Measurements from ENCODE around the gene FAM25C.
A peak's percentile ranks its signal among the peaks of the same experiment; 100 is the strongest.
"Not testable (repeated sequence)": the region's sequence is repeated elsewhere in the genome, so short reads cannot be mapped to it uniquely, and the experiment has no call there.

Gene FAM25C

DNA sequence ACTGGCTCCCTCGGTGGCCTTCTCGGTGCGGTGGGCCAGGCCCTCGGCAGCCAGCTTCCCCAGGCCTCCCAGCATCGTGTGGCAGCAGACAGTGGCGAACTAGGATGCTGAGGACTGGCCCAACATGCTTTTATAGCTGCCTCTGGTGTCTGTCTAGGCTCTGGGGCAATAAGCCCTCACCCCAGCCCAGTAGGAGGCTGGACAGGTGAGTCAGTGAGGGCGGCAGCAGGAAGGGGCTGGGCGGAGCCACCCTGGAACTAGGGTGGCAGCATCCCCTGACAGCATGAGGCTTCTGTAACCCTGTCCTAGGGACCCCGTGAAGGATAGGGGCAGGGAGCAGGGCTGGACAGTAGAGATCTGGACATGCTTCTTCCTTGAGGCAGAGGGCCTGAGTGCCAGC lies at the start of gene FAM25C:
Gene FAM25C, minus strand, starts transcription at position 101 of the 400 bp plus-strand sequence. Its CDS starts 26 bp downstream, at position 75.
- not testable (repeated sequence) for DNase-seq (ENCODE audit: low read depth)

DNA sequence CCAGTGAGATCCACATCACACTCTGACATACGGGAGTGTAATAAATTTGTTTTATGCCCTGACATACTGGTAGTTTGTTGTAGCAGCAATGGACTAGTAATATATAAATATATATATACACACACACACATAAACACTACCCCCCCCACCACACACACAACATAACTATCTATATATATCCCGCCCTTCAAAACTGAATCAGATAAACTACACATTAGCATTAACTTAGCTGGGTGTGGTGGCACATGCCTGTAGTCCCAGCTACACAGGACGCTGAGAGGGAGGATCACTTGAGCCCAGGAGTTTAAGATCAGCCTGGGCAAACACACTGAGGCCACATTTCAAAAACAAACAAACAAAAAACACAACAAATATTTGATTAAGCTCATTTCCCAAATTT lies 45.0 kb upstream of the FAM25C start:
- DNase-seq (ENCODE audit: low read depth): not testable (repeated sequence)

DNA sequence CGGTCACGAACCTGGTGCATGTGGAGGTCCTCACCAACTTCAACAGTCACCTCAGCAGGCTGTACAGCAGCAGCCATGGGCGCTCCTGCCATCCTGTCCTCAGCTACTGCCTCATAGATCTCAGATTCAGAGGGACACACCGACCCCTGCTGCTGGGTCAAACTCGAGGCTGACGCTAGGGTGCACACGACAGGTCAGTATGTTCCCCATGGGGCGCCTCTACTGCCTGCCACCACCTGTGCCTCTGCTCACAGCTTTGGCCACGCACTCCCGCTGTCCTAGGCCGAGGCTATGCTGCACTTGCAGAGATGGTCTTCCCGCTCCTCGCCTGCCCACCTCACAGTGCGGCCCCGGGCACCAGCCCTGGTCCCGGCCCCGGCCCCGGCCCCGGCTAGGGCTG lies 31.8 kb upstream of the FAM25C start:
- not testable (repeated sequence) for DNase-seq (ENCODE audit: low read depth)

DNA sequence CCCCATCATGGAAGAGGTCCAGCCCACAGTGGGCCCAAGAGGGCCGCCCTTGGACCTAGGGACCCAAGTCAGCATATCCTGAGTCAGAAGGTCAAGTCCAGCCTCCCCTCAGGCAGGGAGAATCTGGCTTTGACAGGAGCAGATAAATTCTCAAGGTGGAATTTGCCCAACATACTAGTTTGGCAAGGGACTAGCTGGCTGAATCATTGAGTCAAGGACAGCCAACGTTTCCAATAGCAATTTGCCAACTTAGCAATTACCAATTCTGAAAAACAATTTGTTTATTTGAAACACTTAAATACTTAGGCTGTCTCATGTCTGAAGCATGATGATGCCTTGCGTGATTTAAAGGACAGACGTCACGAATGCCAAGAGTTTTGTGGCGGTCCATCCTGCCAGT lies 2.7 kb upstream of the FAM25C start:
- not testable (repeated sequence) for DNase-seq (ENCODE audit: low read depth)

DNA sequence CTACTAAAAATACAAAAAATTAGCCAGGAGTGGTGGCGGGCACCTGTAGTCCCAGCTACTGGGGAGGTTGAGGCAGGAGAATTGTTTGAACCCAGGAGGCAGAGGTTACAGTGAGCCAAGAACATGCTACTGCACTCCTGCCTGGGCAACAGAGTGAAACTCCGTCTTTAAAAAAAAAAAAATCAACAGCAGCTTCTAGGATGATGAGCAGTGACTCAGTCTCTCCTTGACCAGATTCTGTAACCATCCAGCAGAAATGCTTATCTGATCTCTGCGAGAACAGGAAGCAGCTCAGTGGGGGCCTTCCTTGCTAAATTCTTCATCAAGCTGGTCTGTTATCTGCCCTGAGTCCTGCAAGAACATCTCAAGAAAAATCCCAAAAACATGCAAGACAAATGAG lies 5.5 kb downstream of the FAM25C start:
- peak; percentile 5 for DNase-seq (ENCODE audit: low read depth)

DNA sequence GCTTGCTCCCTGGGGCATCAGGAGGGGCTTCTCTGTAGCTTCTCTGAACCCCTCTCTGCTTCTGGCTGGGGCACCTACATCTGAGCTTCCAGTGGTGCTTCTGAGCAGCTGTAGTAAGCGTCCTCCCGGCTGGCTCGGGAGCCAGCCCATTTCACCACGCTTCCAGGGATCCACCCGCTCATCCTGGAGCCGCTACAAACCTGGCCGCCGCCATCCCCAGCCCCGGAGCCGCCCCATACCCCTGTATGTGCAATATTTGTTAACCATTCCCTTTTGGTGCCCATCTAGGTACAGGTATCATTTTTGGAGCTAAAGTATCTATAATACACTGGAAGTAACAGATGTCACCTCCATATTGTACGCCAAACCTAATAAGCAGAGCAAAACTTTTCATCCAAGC lies 7.0 kb downstream of the FAM25C start:
- DNase-seq (ENCODE audit: low read depth): not testable (repeated sequence)

DNA sequence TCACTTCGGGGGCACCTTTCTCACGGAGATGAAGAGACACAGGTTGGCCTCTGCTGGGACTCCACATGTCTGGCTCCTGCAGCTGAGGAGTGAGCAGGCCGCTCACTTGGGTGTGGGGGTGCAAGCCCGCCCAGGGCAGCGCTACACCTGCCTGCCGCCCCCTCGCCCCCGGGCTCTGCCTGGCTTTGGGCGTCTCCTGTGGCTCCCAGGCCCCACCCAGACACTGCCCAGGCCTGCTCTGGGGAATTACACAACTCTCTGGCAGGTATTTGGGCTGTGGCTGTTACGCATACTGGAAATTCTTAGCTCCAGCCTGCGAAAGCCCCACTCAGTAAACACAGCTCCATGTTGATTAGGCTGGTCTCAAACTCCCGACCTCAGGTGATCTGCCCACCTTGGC lies 7.9 kb downstream of the FAM25C start:
- DNase-seq (ENCODE audit: low read depth): not testable (repeated sequence)

DNA sequence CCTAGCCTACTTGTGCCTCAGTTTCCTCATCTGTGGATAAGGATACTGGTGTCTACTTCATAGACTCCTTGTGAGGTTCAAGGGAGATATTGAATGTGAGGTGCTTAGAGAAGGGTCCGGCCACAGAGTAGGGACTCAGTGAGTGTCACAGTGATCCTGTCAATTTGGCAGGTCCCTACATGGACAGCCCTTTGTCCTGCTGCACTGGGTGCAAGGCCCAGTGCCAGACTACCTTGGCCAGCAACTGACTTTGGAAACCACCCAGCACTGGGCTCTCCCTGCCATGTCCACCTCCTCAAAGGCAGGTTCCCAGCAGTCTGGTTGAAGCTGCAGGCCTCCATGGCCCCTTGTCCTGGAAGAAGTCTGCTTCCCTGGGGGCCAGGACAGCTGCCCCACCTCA lies 9.5 kb downstream of the FAM25C start:
- DNase-seq (ENCODE audit: low read depth): not testable (repeated sequence)

DNA sequence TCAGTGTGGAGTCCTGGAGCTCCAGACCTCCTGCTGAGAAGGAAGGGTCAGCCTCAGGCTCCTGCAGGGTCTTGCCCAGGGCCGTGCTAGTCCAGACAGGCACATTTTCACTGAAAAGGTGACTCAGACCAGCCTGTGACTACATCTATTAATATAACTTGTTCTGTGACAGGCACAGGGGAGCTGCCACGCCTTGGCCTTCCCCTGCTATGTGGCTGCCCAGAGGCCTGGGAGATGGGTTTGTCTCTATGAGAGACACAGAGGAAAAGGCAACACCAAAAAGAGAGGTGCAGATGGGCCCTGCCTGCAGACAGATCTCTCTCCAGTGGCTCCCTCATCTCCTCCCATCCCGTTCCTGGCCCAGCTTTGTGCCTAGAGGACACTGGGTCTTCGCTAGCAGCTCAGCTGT lies 10.0 kb downstream of the FAM25C start:
- not testable (repeated sequence) for DNase-seq (ENCODE audit: low read depth)

DNA sequence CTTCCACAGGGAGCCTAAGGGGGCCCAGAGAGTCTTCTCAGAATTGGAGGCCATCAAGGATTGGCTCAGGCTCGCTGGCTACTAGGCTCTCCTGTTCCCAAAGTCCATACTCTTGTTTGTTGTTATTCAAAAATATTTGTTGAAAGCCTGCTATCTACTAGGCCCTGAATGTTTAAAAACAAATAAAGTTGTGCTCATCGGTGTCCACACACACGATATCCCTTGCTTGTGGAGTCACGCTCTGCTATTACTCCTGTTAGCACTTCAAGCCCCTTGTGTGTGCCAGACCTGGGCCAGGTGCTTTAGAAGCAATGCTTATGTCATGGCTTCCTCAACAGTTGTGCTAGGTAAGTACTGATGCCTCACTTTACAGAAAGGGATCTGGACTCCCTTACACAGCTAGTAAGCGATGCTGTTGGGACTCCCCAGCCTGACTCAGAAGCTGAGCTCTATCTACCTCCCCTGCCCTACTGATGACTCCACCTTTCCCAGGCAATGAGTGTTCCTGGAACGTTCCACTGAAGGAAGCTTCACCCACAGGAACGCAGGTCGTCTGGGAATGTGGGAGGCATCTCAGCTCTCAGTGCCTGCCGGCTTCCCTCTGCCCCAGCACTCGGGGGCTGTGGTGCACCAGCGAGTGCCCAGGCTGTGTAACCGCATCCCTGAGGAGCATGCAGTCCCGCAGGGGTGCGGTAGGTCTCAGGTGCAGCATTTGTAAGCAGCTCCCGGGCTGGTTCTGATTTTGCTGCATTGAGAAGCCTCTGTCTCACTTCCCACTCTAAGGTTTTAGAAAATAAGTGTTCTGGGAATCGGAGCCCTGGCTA lies 10.7 kb downstream of the FAM25C start:
- DNase-seq (ENCODE audit: low read depth): peak; percentile 48

DNA sequence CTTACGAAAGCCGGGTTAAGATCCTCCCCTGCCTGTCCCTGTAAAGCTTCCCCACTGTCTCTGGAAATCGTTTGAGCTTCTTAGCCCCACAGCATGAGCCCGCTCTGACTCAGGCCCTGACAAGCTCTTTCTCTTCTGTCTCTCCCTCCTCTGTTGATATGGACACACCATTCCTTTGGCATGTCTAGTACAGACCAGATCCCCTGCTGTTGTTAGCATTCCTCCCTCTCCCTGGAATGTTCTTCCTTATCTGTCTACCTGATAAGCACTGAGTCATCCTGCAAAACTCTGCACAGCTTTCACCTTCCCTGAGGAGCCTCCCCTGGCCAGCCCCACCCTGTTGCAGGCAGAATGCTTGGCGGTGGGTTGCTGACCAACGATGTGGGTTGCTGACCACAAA lies 11.6 kb downstream of the FAM25C start:
- not testable (repeated sequence) for DNase-seq (ENCODE audit: low read depth)

DNA sequence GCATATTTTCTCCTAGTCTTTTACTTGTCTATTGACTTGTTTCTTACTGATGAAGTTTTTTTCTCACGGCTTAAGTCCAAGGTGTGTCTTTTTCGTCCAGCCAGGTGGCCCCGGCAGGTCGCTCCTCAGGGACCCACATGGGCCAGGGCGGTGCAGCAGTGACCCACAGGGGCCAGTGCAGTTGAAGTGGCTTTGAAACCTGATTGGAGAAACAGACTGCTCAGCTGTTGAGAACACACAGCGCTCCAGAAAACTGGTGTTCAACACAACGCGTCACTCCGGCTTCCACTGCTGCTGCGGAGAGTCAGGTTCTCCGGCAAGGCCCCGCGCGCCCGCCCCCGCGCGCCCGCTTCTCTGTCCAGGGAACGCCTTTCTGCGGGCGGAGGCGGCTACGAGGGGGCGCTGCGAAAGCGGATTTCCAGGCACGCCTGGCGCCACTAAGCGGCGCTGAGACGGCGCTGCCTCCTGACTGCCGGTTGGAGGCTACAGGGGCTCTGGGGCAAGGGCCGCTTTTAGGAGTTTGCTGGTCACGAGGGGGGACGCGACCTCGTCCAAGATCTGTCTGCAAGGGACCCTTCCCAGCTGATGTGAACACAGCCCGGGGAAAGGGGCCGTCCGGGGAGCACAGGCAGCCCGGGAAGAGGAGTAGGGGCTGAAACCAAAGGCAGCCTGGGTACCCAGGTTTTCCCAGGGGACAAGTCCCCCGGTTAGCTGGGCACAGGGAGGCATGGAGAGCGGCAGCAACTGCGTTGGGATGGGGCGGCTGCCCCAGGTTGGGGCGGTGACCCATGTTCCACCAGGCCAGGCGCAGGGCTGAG lies 13.0 kb downstream of the FAM25C start:
- DNase-seq (ENCODE audit: low read depth): not testable (repeated sequence)

DNA sequence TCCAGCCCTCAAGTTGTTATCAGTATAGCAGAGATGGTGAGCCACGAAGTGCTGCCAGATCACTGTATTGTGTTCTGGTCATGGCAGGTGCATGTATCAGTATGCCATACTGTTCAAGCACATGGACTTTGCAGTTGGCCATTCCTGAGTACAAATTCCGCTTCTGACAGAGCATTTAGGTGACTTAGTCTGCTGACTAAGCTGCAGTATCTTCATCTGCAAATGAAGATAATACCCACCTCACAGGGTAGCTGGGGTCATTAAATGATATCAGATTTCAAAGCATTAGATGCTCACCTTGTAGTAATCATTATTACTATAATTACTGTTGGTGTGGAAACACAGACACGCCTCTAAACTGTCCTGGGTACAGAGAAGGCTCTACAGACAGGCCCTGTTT lies 24.2 kb downstream of the FAM25C start:
- DNase-seq (ENCODE audit: low read depth): not testable (repeated sequence)

DNA sequence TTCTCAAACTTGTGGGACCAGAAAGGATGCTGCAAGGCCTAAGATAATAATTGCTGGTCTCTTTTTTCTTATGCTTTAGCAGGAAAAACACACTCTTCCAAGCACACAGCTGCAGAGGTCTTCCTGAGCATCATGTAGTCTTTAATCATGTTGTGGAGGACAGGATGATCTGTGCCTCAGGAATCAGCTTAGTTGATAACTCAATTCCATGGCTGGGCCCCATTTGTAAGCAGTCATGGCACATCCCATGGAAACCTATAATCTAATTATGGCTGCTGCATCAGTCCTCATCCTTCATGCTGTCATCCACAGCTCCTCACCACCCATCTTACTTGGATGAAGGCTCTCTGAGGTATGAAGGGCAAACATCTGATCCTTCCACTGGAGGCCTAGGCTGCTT lies 26.5 kb downstream of the FAM25C start:
- not testable (repeated sequence) for DNase-seq (ENCODE audit: low read depth)

DNA sequence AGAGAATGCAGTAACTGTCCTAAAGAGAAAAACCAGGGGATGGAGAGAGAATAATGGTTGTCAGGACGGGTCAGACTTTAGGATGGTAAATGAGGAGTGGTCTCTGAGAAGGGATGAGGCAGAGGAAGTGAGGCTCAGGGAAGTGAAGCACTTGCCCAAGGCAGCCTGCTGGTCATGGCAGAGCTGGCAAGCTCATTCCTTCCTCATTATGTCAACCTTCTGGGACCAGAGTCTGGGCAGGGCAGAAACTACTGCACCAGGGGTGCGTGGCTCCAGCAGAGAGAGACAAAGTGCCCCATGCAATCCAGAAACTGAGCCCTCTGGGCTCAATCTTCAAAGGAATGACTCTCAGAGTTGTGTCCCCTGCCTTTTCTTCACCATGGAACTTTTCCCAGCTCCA lies 27.5 kb downstream of the FAM25C start:
- not testable (repeated sequence) for DNase-seq (ENCODE audit: low read depth)

DNA sequence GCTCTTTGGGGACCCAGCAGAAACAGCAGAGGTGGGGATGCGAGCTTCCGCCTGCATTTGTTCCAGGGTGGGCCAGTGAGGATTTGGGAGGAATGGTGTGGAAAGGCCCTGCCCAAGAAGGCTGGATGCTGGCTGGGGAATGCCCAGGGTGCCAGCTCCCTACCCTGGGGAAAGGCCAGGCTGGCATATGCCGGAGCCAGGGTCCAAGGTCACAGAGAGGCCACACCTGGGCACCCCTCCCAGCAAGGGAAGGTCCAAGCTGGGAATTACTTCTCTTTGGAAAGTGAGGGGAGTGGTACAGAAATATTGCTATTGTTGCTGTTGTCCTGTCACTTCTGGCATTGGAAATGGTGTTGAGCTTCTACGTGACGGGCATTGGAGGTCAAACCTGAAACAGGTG lies 28.0 kb downstream of the FAM25C start:
- DNase-seq (ENCODE audit: low read depth): not testable (repeated sequence)

DNA sequence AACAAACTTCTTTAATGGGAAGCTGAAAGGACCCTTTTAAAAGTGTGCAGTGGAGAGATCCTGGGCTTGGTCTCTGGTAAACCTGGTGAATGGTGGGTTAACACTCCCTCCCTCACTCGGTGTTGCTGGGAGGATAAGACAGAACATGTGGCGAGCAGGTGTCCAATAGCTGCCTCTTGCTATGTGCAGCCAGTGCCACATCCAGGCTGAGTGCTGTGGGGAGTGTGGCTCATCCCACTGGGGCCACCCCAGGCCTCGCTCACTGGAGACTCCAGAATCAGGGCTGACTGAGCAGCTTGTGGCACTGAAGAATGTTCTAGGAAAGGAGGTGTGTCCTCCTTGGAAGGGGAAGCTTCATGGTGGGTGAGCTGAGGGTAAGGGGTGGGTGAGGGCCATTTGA lies 29.5 kb downstream of the FAM25C start:
- DNase-seq (ENCODE audit: low read depth): not testable (repeated sequence)

DNA sequence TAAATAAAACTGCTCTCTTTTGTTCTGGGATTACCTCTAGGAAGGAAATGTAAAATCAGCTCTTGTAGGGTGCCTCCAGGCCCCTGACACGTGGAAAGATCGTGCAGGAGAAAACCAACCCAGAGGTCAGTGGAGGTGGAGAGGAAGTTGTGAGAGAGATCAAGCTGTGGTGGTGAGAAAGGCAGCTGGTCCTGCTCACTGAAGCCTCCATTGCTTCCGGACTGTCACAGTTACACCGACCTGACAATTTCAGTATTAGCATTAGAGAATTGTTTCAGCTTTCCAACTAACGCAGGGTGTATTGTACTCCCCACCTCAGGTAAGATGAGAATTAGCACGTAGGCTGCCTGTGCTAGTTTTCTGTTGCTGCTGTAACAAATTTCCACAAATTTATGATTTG lies 30.6 kb downstream of the FAM25C start:
- not testable (repeated sequence) for DNase-seq (ENCODE audit: low read depth)

DNA sequence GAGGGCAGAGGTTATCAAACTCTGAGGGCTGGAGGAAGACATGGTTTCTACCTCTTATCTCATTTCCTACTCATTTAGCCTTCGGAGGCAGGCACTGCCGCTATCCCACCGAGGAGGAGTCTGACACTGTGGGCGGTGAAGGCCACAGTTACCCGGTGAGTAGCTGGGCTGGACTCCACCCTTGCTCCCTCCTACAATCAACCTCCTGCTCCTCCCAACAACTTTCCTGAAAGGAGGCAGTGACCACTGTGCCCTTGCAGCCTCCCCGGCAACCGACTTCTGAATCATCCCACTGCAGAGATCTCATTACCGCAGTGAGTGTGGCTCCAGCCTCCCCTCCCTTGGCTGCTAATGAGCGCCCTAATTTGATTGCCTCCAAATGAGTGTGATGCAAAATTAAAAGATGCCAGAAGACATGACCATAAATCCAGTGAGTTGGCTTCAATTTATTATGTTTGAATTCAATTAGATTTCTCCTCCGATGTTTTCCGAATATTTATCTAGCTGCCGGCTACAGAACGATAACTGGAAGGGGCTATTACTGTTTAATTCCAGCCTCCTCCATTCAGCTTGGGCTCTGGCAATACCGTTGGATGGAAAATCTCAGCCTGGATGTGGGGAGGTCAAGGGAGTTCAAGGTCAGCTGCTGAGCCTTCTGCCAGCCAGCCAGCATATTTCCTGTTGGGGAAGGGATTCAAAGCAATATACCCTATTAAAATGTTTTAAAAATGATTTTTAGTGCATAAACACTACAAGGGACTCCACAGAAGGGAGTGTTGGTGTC lies 35.1 kb downstream of the FAM25C start:
- DNase-seq (ENCODE audit: low read depth): not testable (repeated sequence)

DNA sequence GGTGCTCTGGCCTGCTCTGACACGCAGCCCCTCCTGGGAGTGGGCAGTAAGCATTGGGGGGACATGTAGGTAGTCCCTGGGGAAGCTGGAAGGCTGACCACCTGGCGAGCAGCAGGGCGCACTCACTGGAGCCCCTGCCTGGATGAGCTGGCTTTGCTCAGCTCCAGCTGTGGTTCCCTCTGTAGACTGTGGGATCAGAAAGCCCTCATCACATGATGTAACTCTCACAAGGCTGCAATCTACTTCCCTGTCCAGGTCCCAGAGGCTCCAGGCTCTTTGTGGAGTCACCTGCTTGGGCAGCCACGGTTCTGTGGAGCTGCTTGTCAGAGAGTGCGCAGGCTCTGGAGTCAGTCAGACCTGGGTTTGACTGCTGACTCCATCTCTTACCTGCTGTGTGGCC lies 36.8 kb downstream of the FAM25C start:
- not testable (repeated sequence) for DNase-seq (ENCODE audit: low read depth)

DNA sequence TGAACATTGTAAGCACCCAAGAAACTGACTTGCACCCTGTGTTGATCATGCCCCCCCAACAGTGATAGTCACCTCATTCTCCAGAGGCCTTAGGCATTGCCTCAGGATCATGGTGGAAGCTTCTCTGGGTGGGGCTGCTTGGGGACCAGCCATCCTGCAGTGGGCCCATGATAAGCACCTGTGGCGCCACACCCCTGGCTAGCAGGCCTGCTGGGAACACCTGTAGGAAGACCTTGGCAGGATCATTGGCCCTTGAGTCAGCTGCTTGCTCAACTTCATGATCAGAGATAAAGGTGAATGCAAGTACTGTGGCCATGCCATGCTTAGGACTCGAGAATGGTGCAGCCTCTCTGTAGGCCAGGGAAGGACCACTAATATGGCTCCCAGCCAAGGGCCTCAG lies 38.9 kb downstream of the FAM25C start:
- DNase-seq (ENCODE audit: low read depth): not testable (repeated sequence)

DNA sequence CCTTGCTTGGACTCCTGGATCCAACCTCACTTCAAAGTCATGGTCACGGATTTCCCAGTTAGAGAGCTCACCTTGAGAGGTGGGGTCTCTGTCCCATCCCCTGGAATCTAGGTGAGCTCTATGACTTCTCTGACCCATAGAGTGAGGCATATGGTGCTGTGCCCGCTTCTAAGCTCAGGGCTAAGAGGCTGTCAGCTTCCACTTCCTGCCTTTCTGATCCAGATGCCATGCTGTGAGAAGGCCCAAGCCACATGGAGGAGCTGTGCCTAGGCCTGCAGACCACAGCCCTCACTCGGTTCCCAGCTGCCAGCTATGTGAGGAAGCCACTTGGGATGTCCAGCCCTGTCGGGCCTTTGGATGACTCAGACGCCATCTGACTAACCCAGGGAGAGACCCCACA lies 39.9 kb downstream of the FAM25C start:
- not testable (repeated sequence) for DNase-seq (ENCODE audit: low read depth)
